GM12873 (cell line): ENCODE results near the gene LRRC26.

Experiments
- TF ChIP-seq, protein P1 (sequence below): IDR thresholded peaks from 2 replicates; pipeline ENCODE4 v1.5.1; 2012; ENCODE audit warnings: low read depth, mild to moderate bottlenecking, moderate library complexity, low read length, control low read depth; ENCODE audit not compliant: insufficient read depth; ENCODE audit errors: missing control alignments

The LRRC26 gene

DNA sequence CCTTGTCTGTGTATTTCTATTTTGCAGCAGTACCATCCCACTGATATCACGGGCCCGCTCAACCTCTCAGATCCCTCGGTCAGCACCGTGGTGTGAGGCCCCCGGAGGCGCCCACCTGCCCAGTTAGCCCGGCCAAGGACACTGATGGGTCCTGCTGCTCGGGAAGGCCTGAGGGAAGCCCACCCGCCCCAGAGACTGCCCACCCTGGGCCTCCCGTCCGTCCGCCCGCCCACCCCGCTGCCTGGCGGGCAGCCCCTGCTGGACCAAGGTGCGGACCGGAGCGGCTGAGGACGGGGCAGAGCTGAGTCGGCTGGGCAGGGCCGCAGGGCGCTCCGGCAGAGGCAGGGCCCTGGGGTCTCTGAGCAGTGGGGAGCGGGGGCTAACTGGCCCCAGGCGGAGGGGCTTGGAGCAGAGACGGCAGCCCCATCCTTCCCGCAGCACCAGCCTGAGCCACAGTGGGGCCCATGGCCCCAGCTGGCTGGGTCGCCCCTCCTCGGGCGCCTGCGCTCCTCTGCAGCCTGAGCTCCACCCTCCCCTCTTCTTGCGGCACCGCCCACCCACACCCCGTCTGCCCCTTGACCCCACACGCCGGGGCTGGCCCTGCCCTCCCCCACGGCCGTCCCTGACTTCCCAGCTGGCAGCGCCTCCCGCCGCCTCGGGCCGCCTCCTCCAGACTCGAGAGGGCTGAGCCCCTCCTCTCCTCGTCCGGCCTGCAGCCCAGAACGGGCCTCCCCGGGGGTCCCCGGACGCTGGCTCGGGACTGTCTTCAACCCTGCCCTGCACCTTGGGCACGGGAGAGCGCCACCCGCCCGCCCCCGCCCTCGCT lies 1.9 kb downstream of the LRRC26 start:
- TF ChIP-seq, protein P1, sequence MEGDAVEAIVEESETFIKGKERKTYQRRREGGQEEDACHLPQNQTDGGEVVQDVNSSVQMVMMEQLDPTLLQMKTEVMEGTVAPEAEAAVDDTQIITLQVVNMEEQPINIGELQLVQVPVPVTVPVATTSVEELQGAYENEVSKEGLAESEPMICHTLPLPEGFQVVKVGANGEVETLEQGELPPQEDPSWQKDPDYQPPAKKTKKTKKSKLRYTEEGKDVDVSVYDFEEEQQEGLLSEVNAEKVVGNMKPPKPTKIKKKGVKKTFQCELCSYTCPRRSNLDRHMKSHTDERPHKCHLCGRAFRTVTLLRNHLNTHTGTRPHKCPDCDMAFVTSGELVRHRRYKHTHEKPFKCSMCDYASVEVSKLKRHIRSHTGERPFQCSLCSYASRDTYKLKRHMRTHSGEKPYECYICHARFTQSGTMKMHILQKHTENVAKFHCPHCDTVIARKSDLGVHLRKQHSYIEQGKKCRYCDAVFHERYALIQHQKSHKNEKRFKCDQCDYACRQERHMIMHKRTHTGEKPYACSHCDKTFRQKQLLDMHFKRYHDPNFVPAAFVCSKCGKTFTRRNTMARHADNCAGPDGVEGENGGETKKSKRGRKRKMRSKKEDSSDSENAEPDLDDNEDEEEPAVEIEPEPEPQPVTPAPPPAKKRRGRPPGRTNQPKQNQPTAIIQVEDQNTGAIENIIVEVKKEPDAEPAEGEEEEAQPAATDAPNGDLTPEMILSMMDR = no peak

DNA sequence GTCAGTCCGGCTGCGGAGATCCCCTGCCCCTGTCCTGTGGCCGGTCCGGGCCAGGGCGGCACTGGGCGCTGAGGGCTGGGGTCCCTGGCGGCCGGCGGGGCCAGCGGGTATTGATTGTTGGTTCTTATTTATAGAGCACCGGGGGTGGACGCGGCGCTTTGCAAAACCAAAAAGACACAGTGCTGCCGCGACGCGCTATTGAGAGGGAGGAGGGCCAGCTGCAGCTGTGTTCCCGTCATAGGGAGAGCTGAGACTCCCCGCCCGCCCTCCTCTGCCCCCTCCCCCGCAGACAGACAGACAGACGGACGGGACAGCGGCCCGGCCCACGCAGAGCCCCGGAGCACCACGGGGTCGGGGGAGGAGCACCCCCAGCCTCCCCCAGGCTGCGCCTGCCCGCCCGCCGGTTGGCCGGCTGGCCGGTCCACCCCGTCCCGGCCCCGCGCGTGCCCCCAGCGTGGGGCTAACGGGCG lies 2.5 kb downstream of the LRRC26 start:
- TF ChIP-seq, protein P1 = no peak

DNA sequence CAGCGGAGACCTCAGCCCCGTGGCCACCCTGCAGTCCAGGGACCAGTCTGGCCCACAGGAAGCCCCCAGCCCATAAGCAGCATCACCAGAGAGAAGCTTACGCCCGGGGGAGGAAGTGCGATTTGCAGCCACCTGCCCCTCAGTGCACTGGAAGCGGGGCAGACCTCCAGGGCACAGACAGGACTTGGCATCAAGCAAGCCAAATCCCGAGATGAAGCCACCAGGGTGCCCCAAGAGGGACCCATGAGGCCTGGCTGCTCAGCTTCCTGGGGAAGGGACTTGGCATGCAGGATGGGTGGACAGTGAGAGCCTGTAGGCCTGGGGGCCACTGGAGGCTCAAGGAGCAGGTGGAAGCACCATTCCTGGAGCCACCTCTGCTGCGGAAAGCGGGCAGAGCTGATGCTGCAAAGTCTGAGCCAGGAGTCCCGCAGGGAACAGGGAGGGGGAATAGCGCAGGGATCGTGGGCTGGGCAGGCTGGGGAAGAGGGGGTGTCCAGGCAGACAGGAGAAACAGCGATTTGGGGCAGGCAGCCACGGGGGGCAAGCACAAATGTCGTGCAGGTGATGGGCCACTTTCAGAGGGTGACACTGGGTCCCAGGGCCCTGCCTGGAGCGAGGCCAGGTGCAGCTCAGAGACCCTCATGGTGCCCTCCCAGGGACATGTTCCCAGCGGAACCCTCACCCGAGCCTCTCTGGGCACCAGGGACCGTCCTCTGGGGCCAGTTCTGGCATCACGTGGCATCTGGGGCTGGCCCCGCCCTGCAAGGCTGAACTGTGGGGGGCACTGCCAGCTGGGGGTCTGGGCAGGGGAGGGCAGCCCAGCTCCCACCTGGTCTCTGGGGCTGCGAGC lies 3.2 kb downstream of the LRRC26 start:
- TF ChIP-seq, protein P1 = no peak

DNA sequence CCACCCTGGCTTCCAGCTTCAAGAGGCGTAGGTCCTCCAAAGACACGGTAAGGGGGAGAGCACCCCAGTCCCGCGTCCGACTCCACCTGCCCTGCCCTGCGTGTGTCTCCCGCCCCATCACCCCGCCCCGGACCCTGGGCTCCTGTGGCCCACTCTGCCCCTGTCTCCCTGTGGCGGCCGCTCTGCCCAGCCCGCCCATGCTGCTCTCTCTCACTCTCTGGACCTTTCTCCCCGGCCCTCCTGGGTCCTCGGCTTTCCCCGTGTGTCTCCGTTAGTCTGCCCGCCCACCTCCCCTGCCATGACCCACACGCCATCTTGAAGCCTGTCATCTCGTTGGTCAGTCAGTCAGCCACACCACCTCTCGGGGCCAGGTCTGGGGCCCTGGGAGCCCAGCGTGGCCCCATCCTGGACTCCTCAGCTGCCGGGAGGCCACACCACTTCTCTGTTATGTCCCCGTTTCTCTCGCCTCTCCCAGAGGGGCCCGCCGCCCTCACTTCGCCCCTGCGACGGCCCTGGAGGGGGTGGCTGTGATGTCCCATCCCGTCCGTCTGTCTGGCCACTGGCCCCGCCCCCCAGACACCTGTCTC lies 4.5 kb downstream of the LRRC26 start:
- TF ChIP-seq, protein P1 = no peak

DNA sequence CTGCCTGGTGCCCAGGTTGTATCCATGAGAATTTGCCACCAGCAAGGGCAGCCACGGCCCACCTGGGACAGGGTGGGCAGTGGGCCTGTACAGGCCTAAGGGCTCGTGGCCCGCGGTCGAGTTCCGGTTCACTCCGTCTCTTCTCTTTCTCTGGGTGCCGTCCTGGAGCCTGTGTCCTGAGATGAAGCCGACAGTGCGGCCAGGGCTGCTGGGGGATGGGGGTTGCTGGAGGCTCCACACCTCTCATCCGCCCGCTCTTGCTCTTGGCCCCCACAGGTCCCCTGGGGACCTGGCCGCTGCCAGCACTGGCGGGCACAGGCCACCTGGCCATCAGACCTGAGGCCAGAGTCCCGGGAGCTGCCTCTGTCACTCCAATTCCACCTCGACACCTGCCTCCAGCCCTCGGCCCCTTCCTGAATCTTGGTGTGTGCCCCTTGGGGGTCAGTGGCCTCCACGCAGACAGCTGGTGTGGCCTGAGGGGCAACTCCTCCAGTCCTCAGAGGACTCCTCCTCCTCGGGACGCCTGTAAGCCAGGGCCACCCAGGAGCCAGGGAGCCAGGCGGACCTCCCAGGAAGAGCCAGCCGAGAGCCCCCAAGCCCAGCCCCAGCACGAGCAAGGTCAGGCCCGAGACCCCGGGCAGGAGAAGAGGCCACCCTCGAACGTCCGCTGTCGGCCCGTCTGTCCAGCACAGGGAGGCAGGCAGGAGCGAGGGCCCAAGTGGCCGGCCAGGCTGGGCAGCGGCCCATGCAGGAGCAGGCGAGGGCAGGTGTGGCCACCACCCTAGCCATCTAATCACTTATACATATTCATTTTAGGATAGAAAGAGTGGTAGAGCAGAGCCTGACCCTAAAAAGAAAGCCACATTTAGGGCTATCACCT lies 5.2 kb downstream of the LRRC26 start:
- TF ChIP-seq, protein P1 = no peak

DNA sequence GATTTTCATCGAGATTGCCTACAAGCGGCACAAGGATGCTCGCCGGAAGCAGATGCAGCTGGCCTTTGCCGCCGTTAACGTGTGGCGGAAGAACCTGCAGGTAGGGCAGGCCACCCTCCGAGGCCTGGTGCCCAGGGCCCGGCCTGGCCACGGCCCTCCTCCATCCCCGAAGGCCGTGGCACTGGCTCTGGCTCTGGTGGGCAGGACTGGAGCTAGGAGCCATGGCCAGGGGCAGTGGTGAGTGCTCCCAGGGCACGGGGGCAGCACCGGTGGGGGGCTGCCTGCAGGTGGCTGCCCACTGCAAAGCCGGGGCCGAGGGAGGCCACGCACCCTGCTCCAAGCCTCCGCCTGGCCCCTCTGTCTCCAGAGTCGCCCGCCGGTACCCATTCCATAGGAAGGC lies 6.0 kb downstream of the LRRC26 start:
- TF ChIP-seq, protein P1 = no peak
